Esophagus muscularis mucosa (tissue), 3 donors: ENCODE results near the gene SCN2A.

ENCODE experiments used
- POLR2A ChIP-seq: fragments of 450-650 bp; IDR thresholded peaks from one replicate; pipeline ENCODE4 v1.6.1; 2017; ENCODE audit warnings: antibody characterized with exemption, moderate library complexity, mild to moderate bottlenecking, low read depth
- TF ChIP-seq, protein P1 (sequence below), 3 experiments: fragments of 200-600 bp in 2 of 3; fragments of 450-650 bp in 1 of 3; sonication (generic) in 2 of 3; IDR thresholded peaks; one replicate each; pipeline ENCODE4 v1.5.1; 2017 to 2019; ENCODE audit warnings: antibody characterized with exemption in 3 of 3, mild to moderate bottlenecking in 2 of 3, moderate library complexity in 1 of 3

GRCh38 chr2:165410276-165410675, 171.1 kb downstream of the SCN2A start:
- no peak for TF ChIP-seq POLR2A
- TF ChIP-seq, protein P1, sequence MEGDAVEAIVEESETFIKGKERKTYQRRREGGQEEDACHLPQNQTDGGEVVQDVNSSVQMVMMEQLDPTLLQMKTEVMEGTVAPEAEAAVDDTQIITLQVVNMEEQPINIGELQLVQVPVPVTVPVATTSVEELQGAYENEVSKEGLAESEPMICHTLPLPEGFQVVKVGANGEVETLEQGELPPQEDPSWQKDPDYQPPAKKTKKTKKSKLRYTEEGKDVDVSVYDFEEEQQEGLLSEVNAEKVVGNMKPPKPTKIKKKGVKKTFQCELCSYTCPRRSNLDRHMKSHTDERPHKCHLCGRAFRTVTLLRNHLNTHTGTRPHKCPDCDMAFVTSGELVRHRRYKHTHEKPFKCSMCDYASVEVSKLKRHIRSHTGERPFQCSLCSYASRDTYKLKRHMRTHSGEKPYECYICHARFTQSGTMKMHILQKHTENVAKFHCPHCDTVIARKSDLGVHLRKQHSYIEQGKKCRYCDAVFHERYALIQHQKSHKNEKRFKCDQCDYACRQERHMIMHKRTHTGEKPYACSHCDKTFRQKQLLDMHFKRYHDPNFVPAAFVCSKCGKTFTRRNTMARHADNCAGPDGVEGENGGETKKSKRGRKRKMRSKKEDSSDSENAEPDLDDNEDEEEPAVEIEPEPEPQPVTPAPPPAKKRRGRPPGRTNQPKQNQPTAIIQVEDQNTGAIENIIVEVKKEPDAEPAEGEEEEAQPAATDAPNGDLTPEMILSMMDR (IDR thresholded peaks at IDR 0.05) = no peak
